GM23248 (cell line): ENCODE measurements around the gene RFTN1. TPM values are rescaled to one million over a fixed set of nuclear protein-coding genes. Genes with fewer than 3 reads are reported as not detected.

Source experiments
- DNase-seq: peaks from one replicate; pipeline ENCODE4 v3.0.0-alpha.2; 2015
- H2AFZ ChIP-seq: fragments of 200-600 bp; sonication (generic); 2 replicates; pipeline ENCODE4 v1.6.1; 2016; ENCODE audit warnings: antibody characterized with exemption
- H3F3A ChIP-seq: fragments of 200-600 bp; sonication (generic); 2 replicates; pipeline ENCODE4 v1.6.1; 2016; ENCODE audit warnings: mild to moderate bottlenecking, antibody characterized with exemption, mixed run types; ENCODE audit not compliant: insufficient read depth
- H3K27ac ChIP-seq: fragments of 200-600 bp; sonication (generic); 2 replicates; pipeline ENCODE4 v1.5.1; 2016; ENCODE audit warnings: mild to moderate bottlenecking
- H3K27me3 ChIP-seq: fragments of 200-600 bp; sonication (generic); replicated peaks from 2 replicates; pipeline ENCODE4 v1.6.1; 2016; ENCODE audit warnings: mild to moderate bottlenecking; ENCODE audit not compliant: insufficient read depth
- H3K36me3 ChIP-seq: fragments of 200-600 bp; sonication (generic); 2 replicates; pipeline ENCODE4 v1.6.1; 2016; ENCODE audit warnings: low read depth, mild to moderate bottlenecking
- H3K4me1 ChIP-seq: fragments of 200-600 bp; sonication (generic); 2 replicates; pipeline ENCODE4 v1.6.1; 2016; ENCODE audit warnings: mild to moderate bottlenecking; ENCODE audit not compliant: insufficient read depth
- H3K4me2 ChIP-seq: fragments of 200-600 bp; sonication (generic); one replicate; pipeline ENCODE4 v1.6.1; 2016; ENCODE audit warnings: mild to moderate bottlenecking; ENCODE audit not compliant: unreplicated experiment
- H3K4me3 ChIP-seq: fragments of 200-600 bp; sonication (generic); 2 replicates; pipeline ENCODE4 v1.5.1; 2016; ENCODE audit warnings: mild to moderate bottlenecking
- H3K79me2 ChIP-seq: fragments of 200-600 bp; sonication (generic); 2 replicates; pipeline ENCODE4 v1.6.1; 2016; ENCODE audit warnings: mild to moderate bottlenecking; ENCODE audit not compliant: insufficient read depth
- H3K9ac ChIP-seq: fragments of 200-600 bp; sonication (generic); 2 replicates; pipeline ENCODE4 v1.6.1; 2016; ENCODE audit warnings: mild to moderate bottlenecking
- H3K9me2 ChIP-seq: fragments of 200-600 bp; sonication (generic); 2 replicates; pipeline ENCODE4 v1.6.1; 2016; ENCODE audit warnings: mixed run types, mild to moderate bottlenecking, moderate library complexity; ENCODE audit not compliant: insufficient read depth
- H3K9me3 ChIP-seq: fragments of 200-600 bp; sonication (generic); one replicate; pipeline ENCODE4 v1.6.1; 2017; ENCODE audit warnings: low read depth
- H4K20me1 ChIP-seq: fragments of 200-600 bp; sonication (generic); 2 replicates; pipeline ENCODE4 v1.6.0; 2016; ENCODE audit not compliant: insufficient read depth
- EZH2 ChIP-seq: fragments of 200-600 bp; sonication (generic); IDR thresholded peaks from 2 replicates; pipeline ENCODE4 v1.6.1; 2018; ENCODE audit warnings: antibody characterized with exemption, mild to moderate bottlenecking; ENCODE audit not compliant: insufficient read depth, poor library complexity, severe bottlenecking
- EZH2phosphoT487 ChIP-seq: fragments of 200-600 bp; sonication (generic); IDR thresholded peaks from 2 replicates; pipeline ENCODE4 v1.6.1; 2018; ENCODE audit warnings: antibody characterized with exemption, moderate library complexity, mild to moderate bottlenecking, low read depth; ENCODE audit not compliant: insufficient read depth
- WGBS, 2 experiments: methylation state at CpG; one replicate each; pipeline ENCODE4 v1.1.6; 2015 to 2017; ENCODE audit warnings: low lambda C conversion rate in 2 of 2, low coverage in 1 of 2; ENCODE audit errors: missing lambda C conversion rate in 2 of 2; 5-methylcytosine and 5-hydroxymethylcytosine counted together
- in situ Hi-C: fragments of 300-500 bp; cut with MboI; formaldehyde crosslinking; loops from 2 replicates; pipeline ENCODE4 v1.15.0; 2020
- polyA plus RNA-seq: library from polyadenylated mRNA; unstranded; fragments of >200 nt; fragmentation: Nextera tagmentation; extraction: Ambion mirVana; gene quantifications from 2 replicates; pipeline ENCODE4 v1.2.1, GENCODE V29; 2016
- total RNA-seq: library from RNA; depleted of rRNA; stranded (reverse); fragments of >200 nt; shearing (Covaris generic); gene quantifications from 2 replicates; pipeline ENCODE4 v1.2.3, GENCODE V29; 2014

RFTN1 gene
- total and polyA plus RNA-seq, 2 experiments from 2014 or later, result 43.1 to 77.7 TPM

- TF ChIP-seq EZH2phosphoT487 (no peak), EZH2 (no peak)
- Histone ChIP-seq H3K27me3 (no peaks in the 10 kb centered on the region; the same call in 1 of the 2 replicates), H2AFZ (no peak overlapping the region), H3K27ac (no peak overlapping the region), H3K9ac (no peak overlapping the region), H3K79me2 (no peaks in the 10 kb centered on the region), H3F3A (peaks cover 10% of the 10 kb centered on the region), H3K9me2 (no peaks in the 10 kb centered on the region), H3K4me3 (no peak overlapping the region), H3K4me2 (no peak overlapping the region), H3K9me3 (no peaks in the 10 kb centered on the region), H3K36me3 (no peaks in the 10 kb centered on the region), H4K20me1 (no peaks in the 10 kb centered on the region), H3K4me1 (peaks cover 14% of the 10 kb centered on the region)
- no peak for DNase-seq
- in situ Hi-C loops, result loop anchor here (10.0 kb wide), 1 partner anchor 273 kb away; no protein-coding TSS in a partner anchor
- 86 to 92% methylated on average over 4 of the region's 4 CpGs for WGBS, 2 experiments
Observed at GRCh38 chr3:16547561-16548357, 34.3 kb upstream of the RFTN1 start.

DNA sequence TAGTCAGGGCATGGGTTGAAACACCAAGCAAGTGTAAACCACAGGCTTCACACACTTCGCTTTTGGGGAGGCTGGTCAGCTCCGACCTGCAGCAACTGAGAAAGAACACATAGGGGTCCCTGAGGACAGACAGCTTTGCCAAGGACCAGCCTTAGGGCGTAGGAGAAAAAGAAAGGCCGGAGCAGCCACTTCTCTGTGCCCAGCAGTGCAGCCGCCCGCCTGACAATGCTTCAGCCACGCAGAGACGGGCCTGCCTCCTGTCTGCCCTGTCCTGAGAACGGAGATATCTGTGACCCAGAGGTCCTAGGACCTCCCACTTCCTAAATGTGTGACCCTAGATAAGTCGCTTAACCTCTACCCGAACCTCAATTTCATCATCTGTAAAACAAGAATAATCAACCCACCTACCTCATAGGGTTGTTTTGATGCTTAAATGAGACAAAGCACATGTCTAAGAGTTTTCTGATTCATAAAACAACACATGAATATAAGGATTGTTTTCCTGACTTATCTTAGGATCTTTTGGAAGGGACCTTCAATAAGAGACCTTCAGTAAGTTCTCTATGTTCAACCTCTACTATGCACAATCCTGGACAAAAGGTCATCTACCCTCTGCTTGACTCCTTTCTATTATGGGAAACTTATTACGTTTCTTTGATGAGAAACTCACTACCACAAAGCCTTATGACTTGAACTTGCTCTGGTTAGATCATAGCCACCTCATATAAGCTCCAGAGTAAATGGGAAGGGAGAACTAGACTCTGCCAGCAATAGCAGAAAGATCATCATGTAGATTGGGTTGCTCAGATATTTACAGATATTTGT, 32.9 kb upstream of the RFTN1 start:
- no peak overlapping the region for H2AFZ ChIP-seq
- H3K4me3 ChIP-seq, result no peak overlapping the region
- no peak overlapping the region for H3K4me2 ChIP-seq
- no peaks in the 10 kb centered on the region for H3K36me3 ChIP-seq
- DNase-seq, result no peak
- no peaks in the 10 kb centered on the region; the same call in 1 of the 2 replicates for H3K27me3 ChIP-seq
- H3K27ac ChIP-seq, result no peak overlapping the region
- in situ Hi-C loops, result loop anchor here (10.0 kb wide), 1 partner anchor 272 kb away; no protein-coding TSS in a partner anchor
- peaks cover 10% of the 10 kb centered on the region for H3F3A ChIP-seq
- no peaks in the 10 kb centered on the region for H4K20me1 ChIP-seq
- no peaks in the 10 kb centered on the region for H3K9me2 ChIP-seq
- H3K4me1 ChIP-seq, result peaks cover 14% of the 10 kb centered on the region
- H3K9me3 ChIP-seq, result no peaks in the 10 kb centered on the region
- no peak overlapping the region for H3K9ac ChIP-seq
- TF ChIP-seq EZH2phosphoT487, result no peak
- no peak for TF ChIP-seq EZH2
- H3K79me2 ChIP-seq, result no peaks in the 10 kb centered on the region
- WGBS, 2 experiments, result 87 to 89% methylated on average over 12 of the region's 12 CpGs

- Histone ChIP-seq H3K4me1 (peaks cover 6% of the 10 kb centered on the region; the same call in 1 of the 2 replicates), H3K4me3 (no peak overlapping the region), H3F3A (peaks cover 10% of the 10 kb centered on the region), H3K9ac (no peak overlapping the region), H3K36me3 (no peaks in the 10 kb centered on the region), H2AFZ (no peak overlapping the region), H3K27ac (no peak overlapping the region), H3K27me3 (no peaks in the 10 kb centered on the region; the same call in 1 of the 2 replicates), H3K79me2 (no peaks in the 10 kb centered on the region), H3K4me2 (no peak overlapping the region), H4K20me1 (no peaks in the 10 kb centered on the region), H3K9me3 (no peaks in the 10 kb centered on the region), H3K9me2 (no peaks in the 10 kb centered on the region)
- TF ChIP-seq EZH2phosphoT487 (no peak), EZH2 (no peak)
- 78 to 79% methylated on average over 10 of the region's 10 CpGs for WGBS, 2 experiments
- DNase-seq, result no peak
- in situ Hi-C loops, result loop anchor here (10.0 kb wide), 1 partner anchor 271 kb away; no protein-coding TSS in a partner anchor
Observed at GRCh38 chr3:16545413-16546185, 32.1 kb upstream of the RFTN1 start.

- no peak overlapping the region for H3K4me3 ChIP-seq
- peaks cover 11% of the 10 kb centered on the region for H3K27me3 ChIP-seq
- TF ChIP-seq EZH2, result no peak
- no peak for TF ChIP-seq EZH2phosphoT487
- H3K9ac ChIP-seq, result no peak overlapping the region
- H3K4me2 ChIP-seq, result no peak overlapping the region
- no peaks in the 10 kb centered on the region for H4K20me1 ChIP-seq
- peaks cover 2% of the 10 kb centered on the region for H3F3A ChIP-seq
- H3K9me3 ChIP-seq, result no peaks in the 10 kb centered on the region
- in situ Hi-C loops, result loop anchor here (10.0 kb wide), 1 partner anchor 269 kb away; no protein-coding TSS in a partner anchor
- no peaks in the 10 kb centered on the region; the same call in 1 of the 2 replicates for H3K4me1 ChIP-seq
- no peak overlapping the region for H3K27ac ChIP-seq
- H3K36me3 ChIP-seq, result no peaks in the 10 kb centered on the region
- no peak for DNase-seq
- WGBS, 2 experiments, result 81 to 86% methylated on average over 6 of the region's 6 CpGs
- no peaks in the 10 kb centered on the region for H3K9me2 ChIP-seq
- no peaks in the 10 kb centered on the region for H3K79me2 ChIP-seq
- no peak overlapping the region for H2AFZ ChIP-seq
Observed at GRCh38 chr3:16543242-16543864, 29.9 kb upstream of the RFTN1 start.
